ENCODE data around the gene KCNK1. TPM values are rescaled to one million over a fixed set of nuclear protein-coding genes. Genes with fewer than 3 reads are reported as not detected.

Gene KCNK1
- total RNA-seq, 1 experiment from 2014 or later, result 3.5 TPM

- no peak for DNase-seq (ENCODE audit: low spot score)
Observed at GRCh38 chr1:233636503-233636877, 22.6 kb downstream of the KCNK1 start.

GRCh38 chr1:233638513-233638912 lies 24.6 kb downstream of the KCNK1 start:
- DNase-seq (ENCODE audit: low spot score), result no peak

DNA sequence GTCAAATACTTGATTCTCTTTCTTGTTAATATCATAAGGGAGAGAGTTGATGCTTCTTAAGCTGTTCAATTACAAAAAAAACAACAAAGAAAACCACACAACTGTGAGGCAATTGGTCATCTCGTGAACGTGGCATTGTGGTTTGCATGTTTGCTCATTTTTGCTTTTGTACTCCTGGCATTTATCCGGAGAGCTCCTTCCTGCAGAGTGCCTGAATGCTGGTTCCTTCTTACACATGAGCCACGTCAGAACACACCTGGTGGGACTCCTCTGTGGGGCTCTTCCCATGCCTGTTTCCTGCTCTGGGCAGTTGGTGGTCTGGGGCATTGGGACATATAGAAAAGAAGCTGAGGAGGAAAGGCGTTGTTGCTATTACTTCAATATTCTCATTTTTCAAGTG lies 25.7 kb downstream of the KCNK1 start:
- DNase-seq (ENCODE audit: low spot score), result peak; percentile 45

DNA sequence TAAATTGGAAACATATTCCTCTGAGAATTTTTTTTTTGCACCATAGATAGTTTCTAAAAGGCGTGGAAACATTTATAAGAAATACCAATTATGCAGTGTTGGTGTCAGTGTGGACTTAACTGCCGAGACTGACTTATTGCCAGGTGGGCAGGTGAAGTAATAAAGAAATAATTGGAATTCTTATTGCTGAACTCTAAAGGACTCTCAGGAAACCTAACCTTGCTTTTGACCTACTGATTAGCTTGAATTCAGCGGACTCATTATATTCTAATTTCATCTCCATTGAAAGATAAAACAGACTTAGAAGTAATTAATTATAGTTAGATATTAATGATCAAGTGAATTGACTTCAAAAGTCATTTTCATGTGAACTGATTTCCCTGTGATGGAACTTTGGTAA lies 26.3 kb downstream of the KCNK1 start:
- no peak for DNase-seq (ENCODE audit: low spot score)

GRCh38 chr1:233641029-233641428 lies 27.1 kb downstream of the KCNK1 start:
- no peak for DNase-seq (ENCODE audit: low spot score)

DNA sequence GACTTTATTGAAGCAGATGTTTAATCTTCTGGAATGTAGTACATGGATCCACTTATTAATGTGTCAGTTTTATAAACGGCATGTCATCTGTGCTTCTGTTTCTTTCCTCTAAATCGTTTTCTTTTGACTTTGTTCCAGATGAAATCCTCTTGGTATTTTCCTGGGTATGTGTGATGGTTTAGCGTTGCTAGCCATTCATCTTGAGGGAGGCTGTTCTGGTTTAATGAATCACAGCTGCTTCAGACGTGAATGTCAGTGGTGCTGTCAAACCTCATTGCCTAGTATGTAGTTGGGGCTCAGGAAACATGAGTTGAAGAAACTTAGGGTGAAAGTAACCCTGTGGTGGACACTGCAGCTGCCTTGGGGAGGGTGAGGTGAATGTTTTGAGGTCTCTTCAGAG lies 33.2 kb downstream of the KCNK1 start:
- DNase-seq (ENCODE audit: low spot score), result no peak

- DNase-seq (ENCODE audit: low spot score), result no peak
Observed at GRCh38 chr1:233647636-233648035, 33.7 kb downstream of the KCNK1 start.

DNA sequence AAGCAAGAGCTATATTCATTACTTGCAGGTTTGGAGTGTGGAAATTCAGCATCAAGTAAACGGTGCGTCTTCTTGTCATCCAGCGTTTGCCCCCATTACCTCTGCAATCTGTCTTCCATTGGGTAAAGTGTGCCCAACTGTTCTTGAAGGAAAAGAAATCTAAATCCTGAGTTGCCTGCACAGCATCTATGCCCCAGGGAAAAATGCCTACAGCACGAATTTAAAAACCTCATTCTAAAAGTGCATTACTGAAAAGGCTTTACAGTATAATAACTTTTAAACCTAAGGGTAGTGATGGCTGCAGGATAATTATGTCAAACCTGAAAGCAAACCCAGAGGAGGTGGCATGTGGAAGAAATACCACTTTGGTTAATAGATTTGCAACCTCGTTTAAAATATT lies 37.2 kb downstream of the KCNK1 start:
- no peak for DNase-seq (ENCODE audit: low spot score)

DNA sequence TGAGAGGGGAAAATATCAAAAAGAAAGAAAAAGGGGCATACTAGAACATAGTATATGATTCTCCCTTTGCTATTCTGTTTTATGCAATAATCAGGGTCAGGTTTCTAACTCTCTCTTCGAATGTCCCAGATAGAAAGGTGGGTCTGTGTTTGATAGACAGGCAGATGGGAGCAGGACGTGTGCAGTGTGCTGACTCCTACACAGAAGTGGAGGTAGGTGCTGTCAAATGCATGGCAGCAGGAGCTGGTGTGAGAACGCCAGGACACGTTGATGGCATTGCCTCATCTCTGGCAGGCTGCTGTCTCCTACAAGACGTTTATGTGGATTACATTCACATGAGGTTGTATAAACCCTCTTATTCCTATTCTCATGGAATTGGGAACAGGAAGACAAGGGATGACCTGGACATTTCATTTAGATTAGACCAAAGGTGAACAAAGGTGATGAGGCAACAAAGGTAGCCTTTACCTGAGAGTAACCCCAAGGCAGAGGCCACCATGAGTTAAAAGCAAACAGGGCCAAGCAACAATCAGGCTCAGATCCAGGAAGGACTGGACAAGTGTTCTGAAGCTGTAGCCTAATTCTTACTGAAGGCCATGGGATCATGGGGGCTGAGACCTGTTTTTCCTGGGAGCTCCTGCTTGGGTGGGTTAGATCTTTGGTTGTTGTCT lies 37.8 kb downstream of the KCNK1 start:
- DNase-seq (ENCODE audit: low spot score), result no peak

DNA sequence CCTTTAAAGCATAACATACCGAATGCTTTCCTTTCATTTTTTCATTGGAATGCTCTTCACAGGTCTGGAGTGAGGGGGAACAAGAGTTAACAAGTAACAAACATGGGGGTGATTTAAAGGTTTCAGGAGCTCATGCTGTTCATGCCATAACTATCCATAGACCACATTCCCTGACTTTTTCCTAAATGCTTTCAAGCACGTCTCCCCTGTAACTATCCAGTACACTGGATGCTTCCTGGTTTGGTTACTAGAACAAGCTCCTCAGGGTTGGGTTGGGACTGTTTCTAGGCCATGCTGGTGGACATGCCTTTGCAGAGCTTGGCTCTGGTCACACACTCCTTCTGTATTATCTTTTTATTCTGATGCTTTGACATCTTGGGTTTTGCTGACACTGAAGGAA lies 38.6 kb downstream of the KCNK1 start:
- no peak for DNase-seq (ENCODE audit: low spot score)

DNA sequence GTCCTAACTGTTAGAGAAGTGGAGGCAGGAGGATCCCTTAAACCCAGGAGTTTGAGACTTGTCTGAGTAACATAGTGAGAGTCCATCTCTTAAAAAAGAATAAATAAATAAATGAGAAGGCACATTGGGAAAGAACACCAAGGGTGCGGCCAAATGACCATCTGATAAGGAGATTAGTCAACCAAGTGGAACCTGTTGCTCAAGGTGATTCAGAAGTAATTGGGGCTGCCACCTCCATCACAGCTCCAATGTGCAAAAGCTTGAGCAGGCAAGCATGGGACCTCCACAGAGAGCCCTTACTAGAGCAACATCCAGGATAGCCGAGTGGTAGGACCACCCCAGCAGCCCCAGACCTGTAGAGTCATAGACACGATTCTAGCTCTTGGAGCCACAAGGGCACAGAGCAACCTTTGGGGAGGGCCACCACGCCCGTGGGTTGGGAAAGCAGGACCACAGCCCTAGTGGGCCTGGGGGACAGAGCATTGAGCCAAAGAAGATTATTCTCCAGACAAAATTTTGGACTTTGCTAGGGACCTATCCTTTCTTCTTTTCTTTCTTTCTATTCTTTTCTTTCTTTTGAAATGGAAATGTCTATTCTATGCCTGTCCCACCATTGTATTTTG lies 40.9 kb downstream of the KCNK1 start:
- DNase-seq (ENCODE audit: low spot score), result peak; percentile 73

DNA sequence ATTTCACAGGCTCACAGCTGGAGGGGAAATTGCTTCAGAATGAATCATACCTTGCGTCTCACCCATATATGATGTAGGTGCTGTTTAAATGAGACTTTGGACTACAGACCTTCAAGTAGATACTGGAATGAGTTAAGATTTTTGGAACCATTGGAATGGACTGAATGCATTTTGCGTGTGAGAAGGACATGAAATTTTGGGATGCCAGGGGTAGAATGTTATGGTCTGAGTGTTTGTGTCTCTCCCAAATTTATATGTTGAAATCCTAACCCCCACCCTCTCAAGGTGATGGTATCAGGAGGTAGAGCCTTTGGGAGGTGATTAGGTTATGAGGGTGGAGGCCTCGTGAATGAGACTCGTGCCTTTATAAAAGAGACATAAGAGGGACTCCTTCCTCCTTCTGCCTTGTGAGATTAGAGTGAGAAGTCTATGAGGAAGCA lies 41.4 kb downstream of the KCNK1 start:
- DNase-seq (ENCODE audit: low spot score), result peak; percentile 22

DNA sequence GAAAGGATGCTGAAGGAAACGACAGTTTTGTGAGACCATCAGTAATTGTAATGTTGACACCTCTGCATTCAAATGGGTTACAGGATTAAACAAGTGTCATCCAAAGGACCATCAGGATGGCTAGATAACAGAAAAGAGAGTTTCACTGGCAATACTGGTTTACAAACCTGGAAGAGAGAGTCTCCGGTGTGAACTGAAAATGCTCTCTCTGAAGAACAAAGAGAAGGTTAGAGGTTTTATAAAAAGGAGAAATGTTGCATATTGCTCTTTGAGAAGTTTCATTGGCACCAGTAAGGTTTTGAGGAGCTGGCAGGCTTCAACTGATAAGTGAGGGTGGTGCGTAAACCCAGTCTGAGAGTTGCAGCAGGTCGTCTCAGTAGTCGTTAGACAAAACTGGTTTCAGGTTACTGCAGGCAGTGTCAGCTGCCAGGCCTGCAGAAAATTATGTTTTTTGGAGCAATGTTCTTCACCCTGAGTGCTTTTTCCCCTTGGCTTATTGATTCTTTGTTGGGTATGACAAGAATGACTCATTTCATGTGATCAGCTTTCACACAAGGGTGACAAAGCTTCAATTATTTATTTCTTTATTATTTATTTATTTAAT lies 42.2 kb downstream of the KCNK1 start:
- DNase-seq (ENCODE audit: low spot score), result no peak

- DNase-seq (ENCODE audit: low spot score), result no peak
Observed at GRCh38 chr1:233656687-233657086, 42.8 kb downstream of the KCNK1 start.

- DNase-seq (ENCODE audit: low spot score), result no peak
Observed at GRCh38 chr1:233657466-233657865, 43.6 kb downstream of the KCNK1 start.

- DNase-seq (ENCODE audit: low spot score), result no peak
Observed at GRCh38 chr1:233659495-233659894, 45.6 kb downstream of the KCNK1 start.

DNA sequence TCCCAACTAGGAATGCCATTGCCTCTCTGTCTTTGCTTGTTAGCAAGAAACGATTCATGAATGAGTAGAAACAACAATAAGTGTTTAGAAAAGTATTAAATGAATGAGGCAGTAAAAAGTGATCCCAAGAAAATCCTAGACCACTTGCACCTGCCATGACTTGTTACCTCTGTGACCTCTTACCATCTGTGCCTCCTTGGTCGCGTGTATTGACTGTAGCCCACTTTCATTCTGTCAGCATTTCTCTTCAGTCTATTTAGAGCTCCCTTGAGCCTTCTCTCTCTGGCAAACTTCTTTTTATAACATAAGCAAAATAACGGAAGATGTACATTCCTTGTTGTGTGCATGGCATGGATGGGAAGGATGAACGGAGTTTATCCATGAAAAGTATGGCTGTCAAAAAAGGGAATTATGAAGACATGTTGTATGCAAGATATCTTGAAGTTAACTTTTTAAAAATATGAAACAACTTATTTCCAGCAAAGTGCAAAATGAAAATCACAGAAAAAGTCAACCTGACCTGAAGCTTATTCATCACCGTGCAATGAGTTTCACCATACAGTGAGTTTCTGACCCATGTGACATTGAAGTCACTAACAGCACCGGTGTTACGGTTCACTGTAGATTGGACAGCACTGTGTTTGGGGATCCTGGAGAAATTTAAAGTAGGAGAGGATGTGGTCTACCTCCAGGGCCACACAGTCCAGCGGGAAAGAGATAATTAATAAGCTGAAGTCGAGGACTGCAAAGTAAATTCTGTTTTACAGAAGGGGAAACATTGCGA lies 47.7 kb downstream of the KCNK1 start:
- DNase-seq (ENCODE audit: low spot score), result no peak

- no peak for DNase-seq (ENCODE audit: low spot score)
Observed at GRCh38 chr1:233662575-233663304, 48.8 kb downstream of the KCNK1 start.

DNA sequence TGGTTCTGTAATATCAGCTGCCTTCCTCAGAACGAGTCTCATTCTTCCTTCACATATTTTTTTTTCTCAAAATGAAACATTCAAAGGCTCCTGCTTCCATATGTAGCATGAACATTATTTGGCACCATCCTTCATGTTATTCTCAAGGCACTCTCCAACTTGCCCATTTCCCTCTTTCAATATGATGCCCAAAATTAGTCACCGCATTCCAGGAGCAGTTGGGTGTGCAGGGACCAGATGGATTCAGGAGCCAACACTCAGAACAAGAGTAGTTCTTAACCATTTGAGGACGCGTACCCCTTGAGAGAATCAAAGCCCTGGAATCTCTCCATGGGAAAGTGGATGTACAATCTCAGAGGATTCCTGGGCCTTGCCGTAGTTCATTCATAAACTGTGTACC lies 50.3 kb downstream of the KCNK1 start:
- peak; percentile 33 for DNase-seq (ENCODE audit: low spot score)

GRCh38 chr1:233664804-233665574 lies 51.1 kb downstream of the KCNK1 start:
- DNase-seq (ENCODE audit: low spot score), result no peak

All from A172 (cell line).